Measurements from ENCODE around the gene SIGLEC12.

GRCh38 chr19:51489113-51489512 lies 12.5 kb downstream of the SIGLEC12 start:
- TF ChIP-seq CTCF (IDR thresholded peaks at IDR 0.05; ENCODE audit: low read length) (no peak), EZH2 (IDR thresholded peaks at IDR 0.05; ENCODE audit: borderline replicate concordance, low read length) (no peak)
